HG02623 (cell line): ENCODE data around the gene LAD1.

Experiments used
- ATAC-seq: cut with Tn5 transposase; IDR thresholded peaks from one replicate; pipeline ENCODE4 v1.9.1; 2021; ENCODE audit warnings: moderate library complexity; ENCODE audit not compliant: unreplicated experiment

Gene LAD1, protein sequence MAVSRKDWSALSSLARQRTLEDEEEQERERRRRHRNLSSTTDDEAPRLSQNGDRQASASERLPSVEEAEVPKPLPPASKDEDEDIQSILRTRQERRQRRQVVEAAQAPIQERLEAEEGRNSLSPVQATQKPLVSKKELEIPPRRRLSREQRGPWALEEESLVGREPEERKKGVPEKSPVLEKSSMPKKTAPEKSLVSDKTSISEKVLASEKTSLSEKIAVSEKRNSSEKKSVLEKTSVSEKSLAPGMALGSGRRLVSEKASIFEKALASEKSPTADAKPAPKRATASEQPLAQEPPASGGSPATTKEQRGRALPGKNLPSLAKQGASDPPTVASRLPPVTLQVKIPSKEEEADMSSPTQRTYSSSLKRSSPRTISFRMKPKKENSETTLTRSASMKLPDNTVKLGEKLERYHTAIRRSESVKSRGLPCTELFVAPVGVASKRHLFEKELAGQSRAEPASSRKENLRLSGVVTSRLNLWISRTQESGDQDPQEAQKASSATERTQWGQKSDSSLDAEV

DNA sequence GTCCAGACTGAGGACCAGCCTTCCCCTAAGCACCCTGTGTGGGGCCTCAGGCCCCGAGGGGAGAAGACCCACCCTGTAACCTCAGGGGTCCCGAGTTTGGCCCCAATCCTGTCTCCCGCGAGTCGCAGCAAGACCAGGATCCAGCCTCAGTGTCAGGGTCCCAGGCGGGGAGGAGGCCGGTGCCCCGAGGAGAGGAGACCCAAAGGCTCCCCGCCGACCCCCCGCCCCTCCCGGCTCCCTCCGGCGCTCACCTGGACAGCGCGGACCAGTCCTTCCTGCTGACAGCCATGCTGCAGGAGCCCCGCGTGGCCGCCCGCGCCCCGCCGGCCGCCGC, at the start of gene LAD1:
Gene LAD1, minus strand, starts transcription at position 307 of the 334 bp plus-strand sequence. Its CDS starts 18 bp downstream, at position 289.
- no peak for ATAC-seq

DNA sequence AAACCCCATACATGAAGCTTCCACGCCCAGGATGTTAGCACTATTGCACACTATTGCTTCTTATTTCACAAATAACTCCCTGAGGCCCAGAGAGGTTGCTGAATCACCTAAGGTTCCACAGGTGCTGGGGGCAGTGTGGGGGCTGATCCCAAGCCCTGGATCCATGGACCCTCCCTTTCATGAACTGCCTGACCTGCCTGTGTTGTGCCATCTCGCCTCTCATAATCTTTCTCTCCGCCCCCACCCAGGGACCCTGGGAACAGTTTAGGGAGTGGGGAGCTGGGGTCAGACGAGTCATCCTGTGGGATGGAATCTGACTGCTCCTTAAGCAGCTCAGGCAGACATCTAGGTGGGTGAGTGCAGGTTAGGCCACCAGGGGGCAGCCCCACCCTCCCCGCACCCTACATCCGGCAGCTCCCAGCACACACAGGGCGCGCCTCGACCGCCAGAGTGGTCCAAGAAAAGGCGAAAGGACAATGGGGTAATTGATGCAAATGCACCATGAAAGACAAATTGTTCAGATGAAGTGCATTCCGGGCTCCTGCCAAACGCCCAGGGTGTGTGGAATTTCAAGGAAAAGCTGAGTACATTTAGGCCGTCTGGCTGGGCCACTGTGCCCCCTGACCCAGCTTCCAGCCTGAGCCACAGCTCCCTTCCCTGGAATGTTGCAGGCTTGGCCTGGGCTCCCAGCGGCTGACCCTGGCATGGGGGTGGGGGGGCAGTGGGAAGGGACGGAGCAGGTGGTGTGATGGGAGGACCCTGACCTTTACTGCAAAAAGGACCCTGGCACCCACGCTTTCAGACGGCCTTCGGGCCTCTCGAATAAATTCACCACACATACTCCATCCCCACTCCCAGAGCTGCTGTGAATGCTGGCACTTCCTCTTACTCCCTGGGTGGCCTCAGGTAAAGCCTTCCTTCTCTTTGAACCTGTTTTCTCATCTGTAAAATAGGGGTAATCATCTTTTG, 49.1 kb upstream of the LAD1 start:
- ATAC-seq: peak; percentile 61

DNA sequence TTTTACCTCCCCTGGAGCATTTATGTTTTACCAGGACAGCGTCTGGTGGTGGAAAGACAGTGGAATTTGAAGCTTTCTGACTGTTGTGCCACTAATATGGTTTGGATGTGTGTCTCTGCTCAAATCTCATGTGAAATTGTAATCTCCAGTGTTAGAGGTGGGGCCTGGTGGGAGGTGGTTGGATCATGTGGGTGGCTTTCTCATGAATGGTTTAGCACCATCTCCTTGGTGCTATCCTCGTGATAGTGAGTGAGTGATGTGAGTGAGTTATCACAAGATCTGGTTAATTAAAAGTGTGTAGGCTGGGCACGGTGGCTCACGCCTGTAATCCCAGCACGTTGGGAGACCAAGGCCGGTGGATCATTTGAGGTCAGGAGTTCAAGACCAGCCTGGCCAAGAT, 46.2 kb upstream of the LAD1 start:
- ATAC-seq: no peak

DNA sequence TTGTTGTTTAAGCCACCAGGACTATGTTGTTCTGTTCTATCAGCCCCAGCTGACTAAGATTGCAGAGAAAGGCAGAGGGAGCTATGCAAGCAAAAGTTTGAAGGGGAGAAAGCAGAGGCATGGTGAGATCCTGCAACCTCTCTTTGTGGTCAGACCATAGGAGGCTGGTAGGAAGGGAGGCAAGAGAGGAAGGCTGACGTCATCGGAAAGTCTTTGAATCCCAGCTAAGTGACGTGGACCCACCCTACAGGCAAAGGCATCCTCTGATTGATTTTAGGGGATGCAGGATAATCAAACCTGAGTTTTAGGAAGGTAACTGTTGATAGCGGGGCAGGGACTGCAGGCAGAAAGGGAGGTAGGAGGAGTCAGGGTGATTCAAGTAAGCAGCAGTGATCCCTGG, 45.7 kb upstream of the LAD1 start:
- no peak for ATAC-seq

DNA sequence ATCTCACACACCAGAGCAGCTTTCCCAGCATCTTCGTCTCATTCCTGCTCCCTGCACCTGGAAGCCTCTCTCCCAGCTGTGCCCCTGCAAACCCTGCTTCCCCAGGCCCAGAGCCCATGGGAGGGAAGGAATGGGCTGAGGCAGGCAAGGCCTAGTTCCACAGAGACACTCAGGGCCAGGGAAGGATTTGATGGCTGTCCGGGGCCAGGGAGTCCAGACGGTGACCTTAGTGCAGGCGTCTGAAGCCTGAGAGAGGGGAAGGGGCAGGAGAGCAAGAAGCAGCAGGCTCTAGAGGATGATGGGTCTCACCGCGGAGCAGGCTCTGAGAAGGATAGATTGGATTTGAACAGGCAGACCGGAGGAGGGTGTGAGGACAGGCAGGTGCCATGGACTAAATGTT, 44.6 kb upstream of the LAD1 start:
- no peak for ATAC-seq

DNA sequence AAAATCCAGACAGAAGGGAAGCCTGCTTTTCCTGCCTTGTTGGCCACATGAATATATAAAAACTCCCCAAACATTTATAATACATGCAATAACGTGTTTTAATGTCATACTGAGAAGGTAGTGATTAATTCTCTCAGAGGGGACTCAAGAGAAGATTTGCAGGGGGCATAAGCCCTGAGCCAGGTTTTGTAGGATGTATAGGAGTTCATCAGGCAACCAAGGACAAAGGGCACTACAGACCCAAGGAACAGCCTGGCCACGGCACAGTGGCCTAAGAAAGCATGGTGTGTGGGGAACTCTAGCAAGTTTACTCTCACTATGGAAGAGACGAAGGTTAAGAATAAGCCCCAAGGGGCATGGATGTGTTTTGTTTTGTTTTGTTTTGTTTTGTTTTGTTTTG, 37.8 kb upstream of the LAD1 start:
- no peak for ATAC-seq

DNA sequence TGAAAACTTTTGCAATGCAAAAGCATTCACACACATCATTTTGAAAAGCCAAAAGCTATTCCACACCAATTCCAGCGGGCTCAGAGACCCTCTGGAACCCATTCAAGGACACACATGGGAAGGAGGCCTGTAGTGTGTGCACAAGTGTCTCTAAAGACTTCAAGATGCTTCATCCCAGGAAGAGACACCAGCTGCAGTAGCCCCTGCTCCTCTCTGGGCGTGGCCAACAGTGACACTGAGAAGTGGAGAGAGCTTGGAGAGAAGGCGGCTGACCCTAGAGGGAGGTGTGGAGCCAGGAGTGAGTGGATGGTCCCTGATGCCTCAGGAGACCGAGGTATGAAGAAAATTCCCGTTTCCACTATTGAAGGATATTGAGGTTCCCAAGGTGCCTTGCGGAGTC, 37.3 kb upstream of the LAD1 start:
- no peak for ATAC-seq

DNA sequence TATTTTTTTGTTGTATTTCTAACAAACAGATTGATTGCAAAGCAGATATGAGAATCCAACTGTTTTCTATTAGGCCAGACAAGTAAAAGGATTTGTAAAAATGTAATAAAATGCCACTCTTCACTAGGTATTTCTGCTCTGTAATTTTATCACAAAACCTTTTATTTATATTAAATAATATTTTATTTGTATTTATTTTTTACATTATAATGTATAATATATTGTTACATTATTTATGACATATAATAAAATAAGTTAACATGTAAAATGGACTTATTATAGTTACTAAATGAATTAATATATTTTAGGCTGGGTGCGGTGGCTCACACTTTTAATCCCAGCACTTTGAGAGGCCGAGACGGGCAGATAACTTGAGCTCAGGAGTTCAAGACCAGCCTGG, 35.1 kb upstream of the LAD1 start:
- ATAC-seq: no peak

DNA sequence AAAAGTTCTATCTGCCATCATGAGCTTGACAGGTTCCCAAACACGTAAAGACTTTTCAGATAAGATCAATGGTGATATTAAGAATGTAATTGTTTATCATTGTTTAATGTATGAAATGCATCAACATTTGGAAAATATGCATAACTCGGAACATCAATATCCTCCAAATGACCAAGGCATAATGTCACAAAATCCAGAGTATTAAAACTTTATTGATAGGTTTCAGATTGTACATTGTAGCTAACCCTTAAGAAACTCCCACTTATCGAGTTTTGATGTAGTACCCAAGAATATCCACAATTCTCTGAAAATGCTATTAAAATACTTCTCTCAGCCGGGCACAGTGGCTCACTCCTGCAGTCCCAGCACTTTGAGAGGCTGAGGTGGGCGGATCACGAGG, 34.5 kb upstream of the LAD1 start:
- ATAC-seq: no peak

DNA sequence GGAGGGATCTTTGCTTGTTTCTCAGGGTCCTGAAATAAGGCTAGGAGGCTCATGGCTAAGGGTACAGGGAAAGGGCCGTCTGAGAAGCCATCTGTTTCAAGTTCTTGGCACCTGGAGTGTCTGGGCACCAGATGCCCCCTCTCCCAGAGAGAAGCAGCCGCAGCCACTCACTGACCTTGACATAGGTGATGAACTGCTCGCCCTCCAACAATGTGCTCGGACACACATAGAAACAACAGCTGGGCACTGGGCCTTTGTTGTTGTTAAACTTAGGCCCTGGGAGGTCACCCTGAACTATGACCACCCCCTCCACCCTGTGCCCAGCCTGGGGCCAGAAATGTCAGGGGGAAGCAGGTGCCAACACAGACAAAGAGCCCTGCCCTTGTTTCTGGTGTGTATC, 31.7 kb upstream of the LAD1 start:
- no peak for ATAC-seq

DNA sequence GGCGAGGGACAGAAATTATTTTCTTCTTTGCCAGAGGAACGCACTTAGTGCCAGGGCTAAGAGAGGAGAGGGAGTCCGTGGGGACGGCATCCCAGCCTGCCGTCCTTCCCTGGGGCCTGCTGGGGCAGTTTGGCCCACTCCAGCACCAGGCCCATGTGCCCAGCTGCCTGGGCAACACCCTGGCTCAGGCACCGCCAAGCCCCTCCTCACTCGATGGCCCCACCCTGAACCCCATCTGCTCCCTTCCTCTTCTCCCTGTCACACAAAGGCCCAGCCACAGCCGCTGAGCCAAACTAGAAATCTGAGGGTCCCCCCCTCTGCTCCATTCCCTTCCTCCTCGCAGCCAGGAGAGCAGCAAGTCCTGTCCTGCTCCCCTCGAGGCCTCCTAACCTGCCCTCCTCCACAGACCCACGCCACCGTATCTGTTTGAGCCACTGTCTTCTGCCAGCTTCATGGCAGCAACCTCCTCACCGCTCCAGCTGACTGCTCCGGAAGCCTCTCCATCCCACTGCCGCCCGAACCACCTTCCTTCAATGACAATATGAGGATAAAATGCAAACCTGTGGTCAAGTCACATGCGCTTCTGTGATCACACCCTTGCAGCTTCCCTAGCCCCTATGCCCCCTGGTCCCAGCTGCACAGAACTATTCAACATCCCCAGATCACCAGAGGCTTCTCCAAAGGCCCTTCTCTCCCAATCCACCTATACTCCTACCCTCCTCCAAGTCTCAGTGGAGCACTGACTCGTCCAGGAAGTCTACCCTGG, 30.8 kb upstream of the LAD1 start:
- ATAC-seq: no peak

DNA sequence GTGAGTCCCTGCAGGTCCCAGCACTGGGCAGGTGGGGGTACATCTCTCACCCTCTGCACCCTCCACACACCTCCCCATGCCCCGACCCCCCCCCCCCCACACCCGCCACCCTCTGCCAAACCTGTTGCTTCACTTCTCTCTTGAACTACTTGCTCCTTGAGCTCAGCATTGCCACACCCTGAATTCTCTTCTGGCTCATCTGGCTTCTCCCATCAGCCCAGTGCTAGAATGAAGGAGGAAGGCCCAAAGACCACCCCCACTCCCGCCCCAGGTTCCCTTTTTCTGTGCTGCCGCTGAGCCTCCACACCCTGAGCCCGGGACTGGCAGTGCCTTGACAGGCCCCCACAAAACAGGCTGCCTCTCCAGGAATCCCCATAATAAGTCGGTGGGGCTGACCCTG, 28.8 kb upstream of the LAD1 start:
- no peak for ATAC-seq

DNA sequence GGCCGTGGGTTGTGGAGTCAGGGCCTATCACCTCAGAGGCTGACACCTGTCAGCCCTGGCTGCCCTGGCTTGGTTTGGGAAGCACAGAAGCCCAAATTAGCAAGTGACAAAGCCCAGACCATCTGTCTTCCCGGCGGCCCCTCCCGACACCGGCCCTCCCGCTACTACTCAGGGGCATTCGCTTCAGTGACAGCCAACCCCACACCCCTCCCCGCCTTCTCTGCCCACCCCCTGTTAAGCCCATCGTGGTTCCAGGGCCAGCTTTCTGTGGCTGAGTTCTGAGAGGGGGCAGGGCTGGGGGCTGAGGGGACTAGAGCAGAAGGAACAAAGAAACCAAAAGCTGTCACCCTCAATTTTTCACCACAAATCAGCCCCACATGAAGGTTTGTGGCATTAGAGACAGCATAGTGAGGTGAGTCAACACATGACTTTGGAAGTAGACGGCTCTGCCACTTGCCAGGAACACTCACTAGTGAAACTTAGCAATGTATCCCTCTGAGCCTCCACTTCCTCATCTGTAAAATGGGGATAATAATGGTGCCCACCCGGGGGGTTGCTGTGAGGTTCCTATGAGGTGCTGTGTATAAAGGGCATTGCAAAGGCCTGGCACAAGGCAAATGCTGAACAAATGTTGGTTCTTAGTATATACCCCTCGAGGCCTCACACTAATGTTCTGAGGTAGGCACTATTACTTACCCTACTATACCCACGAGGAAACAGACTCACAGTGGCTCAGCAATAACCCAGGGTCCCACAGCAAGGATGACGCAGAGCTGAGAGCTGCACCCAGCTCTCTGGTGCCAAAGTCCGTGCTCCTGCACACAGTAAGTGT, 27.6 kb upstream of the LAD1 start:
- ATAC-seq: no peak

DNA sequence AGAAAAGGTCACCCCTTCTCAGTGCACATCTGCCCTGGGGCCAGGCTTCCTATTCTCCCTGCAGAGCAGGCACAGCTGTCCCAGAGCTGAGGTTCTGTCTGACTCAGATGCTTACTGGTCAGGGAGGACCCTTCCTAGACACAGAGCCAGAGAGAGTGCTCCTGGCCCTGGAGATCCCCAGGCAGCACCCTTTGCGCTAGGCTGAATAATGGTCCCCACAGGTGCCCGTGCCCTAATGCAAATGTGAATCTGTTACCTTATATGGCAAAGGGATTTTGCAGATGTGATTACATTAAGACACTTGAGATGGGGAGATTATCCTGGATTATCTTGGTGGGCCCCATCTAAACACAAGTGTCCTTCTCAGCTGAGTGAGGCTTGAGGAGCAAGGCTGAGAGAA, 25.0 kb upstream of the LAD1 start:
- no peak for ATAC-seq

DNA sequence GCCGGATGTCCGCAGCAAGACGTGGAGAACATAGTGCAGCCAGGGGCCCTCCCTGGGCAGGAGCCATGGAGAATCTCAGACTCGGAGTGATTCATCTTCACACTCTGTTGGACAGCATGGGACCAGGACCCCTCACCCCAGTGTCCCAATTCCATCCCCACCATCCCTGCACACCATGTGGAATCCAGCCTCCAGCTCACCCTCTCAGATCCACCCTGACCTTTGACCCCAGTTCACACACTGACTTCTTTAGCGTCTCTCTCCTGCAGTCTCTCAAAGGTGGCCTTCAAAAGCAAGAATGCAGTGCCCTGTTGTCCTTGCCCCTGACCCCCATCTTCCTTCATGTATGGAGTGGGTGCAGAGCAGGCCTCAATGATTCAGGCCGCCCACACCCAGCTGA, 24.5 kb upstream of the LAD1 start:
- no peak for ATAC-seq

DNA sequence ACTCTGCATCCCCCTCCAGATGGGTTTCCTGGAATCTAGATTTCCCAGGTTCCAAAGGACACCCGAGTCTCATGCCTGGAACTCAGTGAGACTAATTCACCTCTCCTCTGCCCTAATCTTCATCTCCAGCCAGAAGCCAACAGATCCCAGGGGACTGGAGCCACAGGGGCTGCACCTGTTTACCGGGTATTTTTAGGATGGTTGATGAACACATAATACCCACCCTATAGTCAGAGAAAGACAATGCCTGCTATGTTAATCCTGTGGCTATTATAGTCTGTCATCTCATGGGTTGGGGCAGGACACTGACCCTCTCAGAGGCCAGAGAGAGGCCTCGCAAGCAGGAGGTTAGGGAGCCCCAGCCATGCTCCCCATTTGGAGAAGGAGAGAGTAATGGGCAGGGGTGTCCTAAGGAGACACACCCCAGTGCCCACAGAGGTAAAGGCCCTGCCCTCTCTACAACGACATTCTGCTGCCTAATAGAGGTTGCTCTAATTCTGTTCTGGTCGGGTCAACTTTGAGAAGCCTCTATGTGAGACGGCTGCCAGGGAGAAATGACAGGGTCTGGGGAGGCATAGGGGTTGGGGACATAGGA, 23.4 kb upstream of the LAD1 start:
- no peak for ATAC-seq

DNA sequence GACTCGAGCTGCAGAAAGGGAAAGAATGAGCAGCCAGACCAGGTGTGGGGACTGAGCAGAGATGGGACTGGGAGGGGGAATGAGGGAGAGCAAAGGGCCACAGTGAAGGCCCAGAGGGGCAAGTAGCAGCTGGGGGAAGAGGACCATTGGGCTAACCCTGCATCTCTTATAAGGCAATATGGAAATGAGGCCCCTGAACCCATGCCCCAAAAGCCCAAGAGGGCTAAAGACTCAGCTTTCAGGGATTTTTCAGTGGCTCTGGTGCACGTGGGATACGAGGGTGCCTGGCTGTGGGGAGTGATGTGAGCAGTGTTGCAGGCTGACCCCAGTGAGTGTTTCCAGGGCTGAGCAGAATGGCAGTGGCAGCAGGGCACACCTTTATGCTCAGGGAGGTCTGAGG, 22.9 kb upstream of the LAD1 start:
- no peak for ATAC-seq

DNA sequence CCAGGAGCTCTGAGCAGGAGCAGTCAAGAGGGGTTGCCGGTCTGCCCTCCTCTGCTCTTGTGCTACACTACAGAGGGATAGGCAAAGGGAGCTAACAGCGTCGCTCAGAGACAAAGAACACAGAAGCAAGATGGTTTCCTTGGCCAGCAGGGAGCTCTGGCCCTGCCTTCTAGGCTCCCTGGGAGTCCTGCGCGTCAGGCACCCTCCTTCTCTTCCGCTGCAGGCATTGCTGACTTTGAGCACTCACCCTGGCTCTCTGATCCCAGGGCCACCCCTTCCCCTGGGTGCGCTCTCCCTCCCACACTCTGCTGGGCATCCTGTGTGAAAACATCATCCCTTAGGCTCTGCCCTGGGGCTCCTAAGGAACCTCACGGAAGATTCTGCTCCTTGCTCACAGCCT, 21.9 kb upstream of the LAD1 start:
- no peak for ATAC-seq

DNA sequence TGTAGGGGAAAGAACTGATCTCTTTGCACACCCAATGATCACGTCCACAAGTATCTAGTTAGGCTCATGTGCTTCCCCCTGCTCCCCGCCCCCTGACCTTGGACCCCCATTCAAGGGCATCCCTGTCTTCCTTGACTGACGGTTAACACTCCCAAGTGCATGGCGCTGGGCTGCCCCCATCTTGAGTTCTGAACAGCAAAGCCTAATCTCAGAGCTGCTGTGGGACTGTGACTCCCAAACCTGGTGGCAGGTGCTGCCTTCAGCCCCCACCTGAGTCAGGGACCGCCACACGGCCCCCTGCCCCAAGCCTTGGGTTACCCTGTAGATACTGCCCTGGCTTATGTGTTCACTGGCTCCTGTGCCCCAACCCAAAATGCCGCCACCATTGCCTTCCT, 21.5 kb upstream of the LAD1 start:
- ATAC-seq: no peak
